Measurements from ENCODE around the gene PRDM12.

Gene PRDM12

GRCh38 chr9:130720762-130721161, 56.4 kb downstream of the PRDM12 start:
- no peak for DNase-seq (ENCODE audit: low read depth)

- DNase-seq (ENCODE audit: low read depth): no peak
These were observed 64.3 kb downstream of the PRDM12 start for GRCh38 chr9:130728721-130729120.

GRCh38 chr9:130729145-130729544, 64.8 kb downstream of the PRDM12 start:
- DNase-seq (ENCODE audit: low read depth): no peak

GRCh38 chr9:130731355-130731754, 67.0 kb downstream of the PRDM12 start:
- DNase-seq (ENCODE audit: low read depth): no peak

DNA sequence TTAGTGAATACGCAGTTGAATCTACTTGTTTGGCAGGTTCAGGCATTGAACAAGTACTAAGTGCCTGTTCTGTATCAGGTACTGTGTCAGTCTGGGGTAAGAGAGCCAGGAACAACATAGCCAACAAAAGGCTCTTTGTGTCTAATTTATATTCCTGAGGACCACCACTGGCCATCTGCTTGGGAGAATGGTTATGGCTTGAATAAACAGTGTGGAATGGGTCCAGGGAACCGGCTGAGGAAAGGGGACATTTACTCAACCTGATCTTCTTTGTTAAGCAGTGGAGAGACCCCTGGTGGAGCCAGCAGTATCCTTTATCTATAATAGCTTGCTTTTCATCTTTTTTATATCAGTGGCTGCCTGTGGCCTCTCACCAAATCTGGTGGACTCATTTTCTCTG, 67.7 kb downstream of the PRDM12 start:
- no peak for DNase-seq (ENCODE audit: low read depth)

Data from stimulated activated CD8-positive, alpha-beta memory T cell treated with anti-CD3 and anti-CD28 coated beads, Interleukin-15, amount 100 ng/mL, for 1 hour (primary cell).